ENCODE measurements around the gene SMIM7.

The SMIM7 gene

DNA sequence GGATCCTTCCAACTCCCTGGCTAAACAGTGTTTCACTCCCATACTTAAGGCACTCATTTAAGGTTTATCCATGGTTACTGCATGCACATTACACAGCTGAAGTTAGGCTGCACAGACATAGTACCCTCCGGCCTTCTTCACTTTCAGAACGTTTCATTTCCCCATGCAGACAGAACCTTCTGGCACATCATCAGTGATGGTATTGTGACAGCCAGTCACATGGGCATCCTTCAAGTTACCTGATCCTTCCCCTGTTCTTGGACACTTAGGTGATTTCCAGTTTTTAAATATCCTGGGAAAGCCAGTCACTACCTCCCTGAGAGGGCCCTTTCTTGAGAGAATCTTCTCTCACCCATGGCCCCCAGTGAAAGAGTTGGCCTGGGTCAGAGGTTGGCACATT is 9.1 kb downstream of the SMIM7 start:
- H3K9ac ChIP-seq (ENCODE audit: insufficient read length): no peak overlapping the region

DNA sequence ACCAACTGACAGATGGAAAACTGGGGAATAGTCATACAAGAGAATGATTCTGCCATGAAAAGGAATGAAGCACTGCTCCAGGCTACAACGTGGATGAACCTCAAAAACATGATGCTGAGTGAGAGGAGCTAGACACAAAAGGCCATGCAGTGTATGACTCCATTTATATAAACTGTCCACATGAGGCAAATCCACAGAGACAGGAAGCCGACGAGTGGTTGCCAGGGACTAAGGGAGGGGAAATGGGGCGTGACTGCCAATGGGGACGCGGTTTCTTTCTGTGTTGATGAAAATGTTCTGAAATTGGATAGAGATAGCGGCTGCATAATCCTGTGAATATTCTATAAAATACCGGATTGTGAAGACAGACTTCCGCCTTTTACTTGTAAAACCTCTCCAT is 10.2 kb downstream of the SMIM7 start:
- H3K27ac ChIP-seq: peak overlapping the region; percentile 26; the same call in 1 of the 2 replicates
- no peak overlapping the region for H3K4me3 ChIP-seq
- H3K9ac ChIP-seq (ENCODE audit: insufficient read length): no peak overlapping the region
- peaks cover 81% of the 10 kb centered on the region for H3K36me3 ChIP-seq (ENCODE audit: insufficient read depth, low read length)
- TF ChIP-seq FOXP2 (optimal IDR thresholded peaks at IDR 0.05; ENCODE audit: control extremely low read depth, extremely low read length, insufficient read depth) (no peak), EZH2 (IDR thresholded peaks at IDR 0.05) (no peak), POLR2AphosphoS5 (IDR thresholded peaks at IDR 0.05; ENCODE audit: borderline replicate concordance, low read depth, low read length) (no peak)
- H3K9me3 ChIP-seq (ENCODE audit: low read depth, low read length): no peaks in the 10 kb centered on the region
- DNase-seq (ENCODE audit: low read depth, low spot score): peak; percentile 5

More for the DNA sequence above, 9.1 kb downstream of the SMIM7 start:
- no peak for DNase-seq (ENCODE audit: low read depth, low spot score)
- H3K36me3 ChIP-seq (ENCODE audit: insufficient read depth, low read length): peaks cover 80% of the 10 kb centered on the region
- H3K4me3 ChIP-seq: no peak overlapping the region
- H3K27ac ChIP-seq: no peak overlapping the region
- TF ChIP-seq POLR2AphosphoS5 (IDR thresholded peaks at IDR 0.05; ENCODE audit: borderline replicate concordance, low read depth, low read length) (peak; percentile 25; the same call in 1 of the 2 replicates), FOXP2 (optimal IDR thresholded peaks at IDR 0.05; ENCODE audit: control extremely low read depth, extremely low read length, insufficient read depth) (no peak)
- H3K9me3 ChIP-seq (ENCODE audit: low read depth, low read length): no peaks in the 10 kb centered on the region

GRCh38 chr19:16645140-16645539 is 14.8 kb downstream of the SMIM7 start:
- Histone ChIP-seq H3K9me3 (ENCODE audit: low read depth, low read length) (no peaks in the 10 kb centered on the region), H3K4me3 (no peak overlapping the region), H3K27ac (no peak overlapping the region), H3K9ac (ENCODE audit: insufficient read length) (no peak overlapping the region), H3K36me3 (ENCODE audit: insufficient read depth, low read length) (peaks cover 84% of the 10 kb centered on the region)
- TF ChIP-seq FOXP2 (optimal IDR thresholded peaks at IDR 0.05; ENCODE audit: control extremely low read depth, extremely low read length, insufficient read depth) (no peak), EZH2 (IDR thresholded peaks at IDR 0.05) (no peak), POLR2AphosphoS5 (IDR thresholded peaks at IDR 0.05; ENCODE audit: borderline replicate concordance, low read depth, low read length) (no peak)
- no peak for DNase-seq (ENCODE audit: low read depth, low spot score)

DNA sequence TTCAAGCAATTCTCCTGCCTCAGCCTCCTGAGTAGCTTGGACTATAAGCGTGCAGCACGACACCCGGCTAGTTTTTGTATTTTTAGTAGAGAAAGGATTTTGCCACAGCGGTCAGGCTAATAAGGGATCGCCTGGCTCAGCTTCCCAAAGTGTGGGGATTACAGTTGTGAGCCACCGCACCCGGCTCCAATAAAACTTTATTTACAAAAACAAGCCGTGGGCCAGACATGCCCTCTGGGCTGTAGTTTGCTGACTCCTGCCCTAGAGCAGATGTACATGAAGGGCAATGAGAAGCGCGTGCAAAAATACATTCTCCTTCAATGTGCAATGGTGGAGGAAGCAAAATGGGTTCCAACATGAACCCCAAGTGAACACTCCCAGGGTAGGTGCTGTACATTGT is 18.2 kb downstream of the SMIM7 start:
- Histone ChIP-seq H3K9ac (ENCODE audit: insufficient read length) (no peak overlapping the region), H3K4me3 (no peak overlapping the region), H3K9me3 (ENCODE audit: low read depth, low read length) (no peaks in the 10 kb centered on the region), H3K36me3 (ENCODE audit: insufficient read depth, low read length) (peaks cover 82% of the 10 kb centered on the region), H3K27ac (no peak overlapping the region)
- TF ChIP-seq FOXP2 (optimal IDR thresholded peaks at IDR 0.05; ENCODE audit: control extremely low read depth, extremely low read length, insufficient read depth): no peak
- DNase-seq (ENCODE audit: low read depth, low spot score): no peak

GRCh38 chr19:16640951-16641350 is 19.0 kb downstream of the SMIM7 start:
- Histone ChIP-seq H3K4me3 (no peak overlapping the region), H3K9me3 (ENCODE audit: low read depth, low read length) (no peaks in the 10 kb centered on the region), H3K27ac (no peak overlapping the region), H3K36me3 (ENCODE audit: insufficient read depth, low read length) (peaks cover 82% of the 10 kb centered on the region), H3K9ac (ENCODE audit: insufficient read length) (no peak overlapping the region)
- TF ChIP-seq FOXP2 (optimal IDR thresholded peaks at IDR 0.05; ENCODE audit: control extremely low read depth, extremely low read length, insufficient read depth) (no peak), EZH2 (IDR thresholded peaks at IDR 0.05) (no peak), POLR2AphosphoS5 (IDR thresholded peaks at IDR 0.05; ENCODE audit: borderline replicate concordance, low read depth, low read length) (no peak)
- DNase-seq (ENCODE audit: low read depth, low spot score): no peak

- H3K36me3 ChIP-seq (ENCODE audit: insufficient read depth, low read length): peaks cover 64% of the 10 kb centered on the region
Observed at GRCh38 chr19:16638666-16639065, 21.3 kb downstream of the SMIM7 start.

GRCh38 chr19:16637535-16637934 is 22.4 kb downstream of the SMIM7 start:
- DNase-seq (ENCODE audit: low read depth, low spot score): peak; percentile 32
- Histone ChIP-seq H3K9me3 (ENCODE audit: low read depth, low read length) (no peaks in the 10 kb centered on the region), H3K36me3 (ENCODE audit: insufficient read depth, low read length) (peaks cover 59% of the 10 kb centered on the region), H3K4me3 (no peak overlapping the region), H3K9ac (ENCODE audit: insufficient read length) (no peak overlapping the region), H3K27ac (peak overlapping the region; percentile 75; the same call in 1 of the 2 replicates)
- TF ChIP-seq POLR2AphosphoS5 (IDR thresholded peaks at IDR 0.05; ENCODE audit: borderline replicate concordance, low read depth, low read length): no peak
- TF ChIP-seq EZH2 (IDR thresholded peaks at IDR 0.05): no peak
- TF ChIP-seq FOXP2 (optimal IDR thresholded peaks at IDR 0.05; ENCODE audit: control extremely low read depth, extremely low read length, insufficient read depth): no peak

More at GRCh38 chr19:16638666-16639065, 21.3 kb downstream of the SMIM7 start:
- no peak overlapping the region for H3K27ac ChIP-seq
- H3K4me3 ChIP-seq: no peak overlapping the region
- no peak for DNase-seq (ENCODE audit: low read depth, low spot score)
- H3K9me3 ChIP-seq (ENCODE audit: low read depth, low read length): no peaks in the 10 kb centered on the region
- no peak overlapping the region for H3K9ac ChIP-seq (ENCODE audit: insufficient read length)
- TF ChIP-seq FOXP2 (optimal IDR thresholded peaks at IDR 0.05; ENCODE audit: control extremely low read depth, extremely low read length, insufficient read depth) (no peak), POLR2AphosphoS5 (IDR thresholded peaks at IDR 0.05; ENCODE audit: borderline replicate concordance, low read depth, low read length) (no peak), EZH2 (IDR thresholded peaks at IDR 0.05) (no peak)

DNA sequence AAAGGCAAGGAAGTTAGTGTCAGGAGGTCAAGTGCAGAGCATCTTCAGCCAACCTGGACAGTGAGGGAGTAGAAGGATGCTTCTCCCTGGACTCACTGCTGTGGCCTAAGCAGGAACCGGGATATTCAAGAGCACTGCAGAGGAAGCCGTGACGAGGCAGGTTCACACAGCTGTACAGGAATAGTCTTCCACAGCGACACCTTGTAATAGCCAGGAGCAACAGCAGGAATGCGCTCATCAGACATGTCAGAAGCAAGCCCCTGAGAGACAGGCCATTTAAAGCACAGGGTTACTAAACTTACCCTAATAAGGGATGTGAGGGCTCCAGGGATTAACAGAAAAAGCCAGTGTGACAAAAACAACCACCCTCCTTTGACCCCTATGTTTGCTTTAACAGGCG is 28.5 kb downstream of the SMIM7 start:
- no peak overlapping the region for H3K9ac ChIP-seq (ENCODE audit: insufficient read length)
- H3K4me3 ChIP-seq: no peak overlapping the region
- no peak for TF ChIP-seq FOXP2 (optimal IDR thresholded peaks at IDR 0.05; ENCODE audit: control extremely low read depth, extremely low read length, insufficient read depth)
- TF ChIP-seq EZH2 (IDR thresholded peaks at IDR 0.05): no peak
- TF ChIP-seq POLR2AphosphoS5 (IDR thresholded peaks at IDR 0.05; ENCODE audit: borderline replicate concordance, low read depth, low read length): no peak
- DNase-seq (ENCODE audit: low read depth, low spot score): no peak
- H3K9me3 ChIP-seq (ENCODE audit: low read depth, low read length): no peaks in the 10 kb centered on the region
- peaks cover 27% of the 10 kb centered on the region for H3K36me3 ChIP-seq (ENCODE audit: insufficient read depth, low read length)
- no peak overlapping the region for H3K27ac ChIP-seq

- H3K36me3 ChIP-seq (ENCODE audit: insufficient read depth, low read length): peaks cover 30% of the 10 kb centered on the region
- H3K9me3 ChIP-seq (ENCODE audit: low read depth, low read length): no peaks in the 10 kb centered on the region
- peak overlapping the region; percentile 97 for H3K4me3 ChIP-seq
- TF ChIP-seq POLR2AphosphoS5 (IDR thresholded peaks at IDR 0.05; ENCODE audit: borderline replicate concordance, low read depth, low read length) (peak; percentile 60), EZH2 (IDR thresholded peaks at IDR 0.05) (no peak), FOXP2 (optimal IDR thresholded peaks at IDR 0.05; ENCODE audit: control extremely low read depth, extremely low read length, insufficient read depth) (peak; percentile 6)
- peak; percentile 66 for DNase-seq (ENCODE audit: low read depth, low spot score)
- peak overlapping the region; percentile 90 for H3K9ac ChIP-seq (ENCODE audit: insufficient read length)
- peak overlapping the region; percentile 91 for H3K27ac ChIP-seq
Observed at GRCh38 chr19:16628984-16629691, 30.8 kb downstream of the SMIM7 start.

All from SK-N-MC (cell line).